Liver (tissue), 9 donors: ENCODE data around the gene USP25. TPM values are rescaled to one million over a fixed set of nuclear protein-coding genes. Genes with fewer than 3 reads are reported as not detected.

Experiments used
- DNase-seq: peaks from one replicate; pipeline ENCODE4 v3.0.0-alpha.2; 2017; ENCODE audit warnings: low spot score
- H3K27ac ChIP-seq, 2 donors: one replicate each; pipeline ENCODE4 v1.7.0; 2013; ENCODE audit warnings: inconsistent platforms in 2 of 2, low read length in 2 of 2, control low read depth in 1 of 2, low read depth in 1 of 2, mild to moderate bottlenecking in 1 of 2
- H3K27me3 ChIP-seq, 4 donors: one replicate each; pipeline versions ENCODE4 v1.6.1 to v1.7.0; 2013; ENCODE audit warnings: low read length in 3 of 4, inconsistent platforms in 1 of 4, mild to moderate bottlenecking in 1 of 4, moderate library complexity in 1 of 4; ENCODE audit not compliant: control insufficient read depth in 4 of 4, insufficient read depth in 4 of 4
- H3K36me3 ChIP-seq, 4 donors: one replicate each; pipeline versions ENCODE4 v1.6.1 to v1.7.0; 2013; ENCODE audit warnings: low read length in 3 of 4, mild to moderate bottlenecking in 3 of 4, low read depth in 1 of 4, moderate library complexity in 1 of 4; ENCODE audit not compliant: control insufficient read depth in 4 of 4, insufficient read depth in 3 of 4
- H3K4me1 ChIP-seq, 4 donors: one replicate each; pipeline versions ENCODE4 v1.6.1 to v1.7.0; 2013; ENCODE audit warnings: low read length in 3 of 4, mild to moderate bottlenecking in 3 of 4, moderate library complexity in 1 of 4; ENCODE audit not compliant: control insufficient read depth in 4 of 4, insufficient read depth in 4 of 4
- H3K4me3 ChIP-seq, 3 donors: one replicate each; pipeline versions ENCODE4 v1.6.1 to v1.7.0; 2013; ENCODE audit warnings: low read length in 3 of 3, control low read depth in 1 of 3, low read depth in 1 of 3, mild to moderate bottlenecking in 1 of 3
- H3K9ac ChIP-seq, 2 donors: one replicate each; pipeline ENCODE4 v1.7.0; 2013; ENCODE audit warnings: low read length in 2 of 2, mild to moderate bottlenecking in 2 of 2, moderate library complexity in 2 of 2, control low read depth in 1 of 2, low read depth in 1 of 2
- H3K9me3 ChIP-seq, 4 donors: one replicate each; pipeline versions ENCODE4 v1.6.1 to v1.7.0; 2013; ENCODE audit warnings: low read length in 3 of 4; ENCODE audit not compliant: control insufficient read depth in 4 of 4
- ATF3 ChIP-seq: IDR thresholded peaks from 2 replicates; pipeline ENCODE4 v1.6.1; 2016; ENCODE audit warnings: antibody characterized with exemption
- EGR1 ChIP-seq, 2 donors: IDR thresholded peaks; 2 replicates each; pipeline ENCODE4 v1.6.1; 2016 to 2018; ENCODE audit warnings: antibody characterized with exemption in 2 of 2, low read depth in 2 of 2
- FOXA1 ChIP-seq: IDR thresholded peaks from 2 replicates; pipeline ENCODE4 v1.6.1; 2016; ENCODE audit warnings: antibody characterized with exemption
- GABPA ChIP-seq, 2 donors: IDR thresholded peaks in 1 of 2; conservative IDR thresholded peaks in 1 of 2; 2 replicates each; pipeline ENCODE4 v1.6.1; 2016; ENCODE audit warnings: antibody characterized with exemption in 2 of 2, mild to moderate bottlenecking in 1 of 2, moderate library complexity in 1 of 2
- HNF4A ChIP-seq, 2 donors: conservative IDR thresholded peaks; 2 replicates each; pipeline ENCODE4 v1.6.1; 2016; ENCODE audit warnings: antibody characterized with exemption in 2 of 2, mild to moderate bottlenecking in 2 of 2
- HNF4G ChIP-seq: IDR thresholded peaks from 2 replicates; pipeline ENCODE4 v1.6.1; 2016; ENCODE audit warnings: antibody characterized with exemption
- JUND ChIP-seq, 2 donors: IDR thresholded peaks; 2 replicates each; pipeline ENCODE4 v1.6.1; 2016; ENCODE audit warnings: antibody characterized with exemption in 2 of 2
- NR2F2 ChIP-seq: IDR thresholded peaks from 2 replicates; pipeline ENCODE4 v1.6.1; 2016; ENCODE audit warnings: antibody characterized with exemption
- RAD21 ChIP-seq, 2 donors: IDR thresholded peaks; 2 replicates each; pipeline ENCODE4 v1.6.1; 2016; ENCODE audit warnings: antibody characterized with exemption in 2 of 2, mild to moderate bottlenecking in 2 of 2
- RXRA ChIP-seq, 2 donors: IDR thresholded peaks; 2 replicates each; pipeline ENCODE4 v1.6.1; 2017 to 2018; ENCODE audit warnings: antibody characterized with exemption in 2 of 2, mild to moderate bottlenecking in 1 of 2
- YY1 ChIP-seq: IDR thresholded peaks from 2 replicates; pipeline ENCODE4 v1.6.1; 2016; ENCODE audit warnings: antibody characterized with exemption, mild to moderate bottlenecking
- ZBTB33 ChIP-seq: IDR thresholded peaks from 2 replicates; pipeline ENCODE4 v1.6.1; 2016; ENCODE audit warnings: antibody characterized with exemption
- WGBS: extraction: QIAGEN DNeasy Blood & Tissue Kit; methylation state at CpG from one replicate; pipeline ENCODE4 v1.1.7; 2013; 5-methylcytosine and 5-hydroxymethylcytosine counted together
- polyA plus RNA-seq, 2 donors: library from polyadenylated mRNA; stranded (reverse) in 1 of 2; unstranded in 1 of 2; fragments of 200-250 nt in 1 of 2; fragments of >200 nt in 1 of 2; fragmentation: Nextera tagmentation in 1 of 2; extraction: Ambion mirVana in 1 of 2; gene quantifications; one replicate each; pipeline versions ENCODE4 v1.2.1 to v1.2.3, GENCODE V29; 2013 to 2015
- total RNA-seq, 2 donors: library from RNA; depleted of rRNA; stranded (reverse); fragments of >200 nt; gene quantifications; one replicate each; pipeline ENCODE4 v1.2.3, GENCODE V29; 2014
- TF ChIP-seq, protein P1 (sequence below): IDR thresholded peaks from 2 replicates; pipeline ENCODE4 v1.6.1; 2016; ENCODE audit warnings: antibody characterized with exemption, mild to moderate bottlenecking
- TF ChIP-seq, protein P2 (sequence below): IDR thresholded peaks from 2 replicates; pipeline ENCODE4 v1.6.1; 2016; ENCODE audit warnings: antibody characterized with exemption
- donor health status: healthy.
- donor health status: healthy.
- donor health status: healthy.
- donor health status: healthy.
- donor health status: healthy.

USP25 gene
- total and polyA plus RNA-seq, 4 donors: 6.0 to 26.7 (median 15.3) TPM

DNA sequence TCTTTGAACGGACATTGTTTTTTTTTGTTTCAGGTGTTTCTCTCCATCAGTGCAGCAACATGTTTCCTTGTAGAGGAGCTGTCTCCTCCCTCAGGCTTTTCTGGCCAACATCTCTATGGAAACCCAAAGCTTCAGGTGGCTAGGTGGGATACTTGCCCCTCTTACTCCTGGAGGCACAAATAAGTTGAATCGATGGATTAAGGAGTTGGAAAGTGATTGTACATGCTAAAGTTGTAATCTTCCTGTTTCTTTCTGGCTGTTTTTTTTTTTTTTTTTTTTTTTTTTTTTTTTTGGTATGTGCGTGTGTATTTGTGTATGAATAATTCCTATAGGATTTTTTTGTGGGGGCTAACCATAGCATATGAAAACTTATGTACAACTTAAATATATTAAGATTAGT lies 10.6 kb downstream of the USP25 start:
- no peaks in the 10 kb centered on the region for H3K36me3 ChIP-seq
- no peak overlapping the region for H3K27ac ChIP-seq
- 92% methylated on average over 3 of the region's 3 CpGs for WGBS
- no peak overlapping the region for H3K4me3 ChIP-seq
- no peak for DNase-seq
- no peaks in the 10 kb centered on the region for H3K9me3 ChIP-seq
- H3K4me1 ChIP-seq: peaks cover 8 to 18% (median 14%) of the 10 kb centered on the region in 4 donors
- TF ChIP-seq ZBTB33 (no peak), ATF3 (no peak), RAD21 (IDR thresholded peaks at IDR 0.05) (no peak), EGR1 (IDR thresholded peaks at IDR 0.05; ENCODE audit: low read depth in 2 of 2) (no peak), NR2F2 (no peak), HNF4G (no peak), GABPA (IDR thresholded peaks at IDR 0.05 in 1 of 2, conservative IDR thresholded peaks at IDR 0.05 in 1 of 2) (no peak), RXRA (IDR thresholded peaks at IDR 0.05) (no peak), FOXA1 (no peak)
- TF ChIP-seq, protein P1, sequence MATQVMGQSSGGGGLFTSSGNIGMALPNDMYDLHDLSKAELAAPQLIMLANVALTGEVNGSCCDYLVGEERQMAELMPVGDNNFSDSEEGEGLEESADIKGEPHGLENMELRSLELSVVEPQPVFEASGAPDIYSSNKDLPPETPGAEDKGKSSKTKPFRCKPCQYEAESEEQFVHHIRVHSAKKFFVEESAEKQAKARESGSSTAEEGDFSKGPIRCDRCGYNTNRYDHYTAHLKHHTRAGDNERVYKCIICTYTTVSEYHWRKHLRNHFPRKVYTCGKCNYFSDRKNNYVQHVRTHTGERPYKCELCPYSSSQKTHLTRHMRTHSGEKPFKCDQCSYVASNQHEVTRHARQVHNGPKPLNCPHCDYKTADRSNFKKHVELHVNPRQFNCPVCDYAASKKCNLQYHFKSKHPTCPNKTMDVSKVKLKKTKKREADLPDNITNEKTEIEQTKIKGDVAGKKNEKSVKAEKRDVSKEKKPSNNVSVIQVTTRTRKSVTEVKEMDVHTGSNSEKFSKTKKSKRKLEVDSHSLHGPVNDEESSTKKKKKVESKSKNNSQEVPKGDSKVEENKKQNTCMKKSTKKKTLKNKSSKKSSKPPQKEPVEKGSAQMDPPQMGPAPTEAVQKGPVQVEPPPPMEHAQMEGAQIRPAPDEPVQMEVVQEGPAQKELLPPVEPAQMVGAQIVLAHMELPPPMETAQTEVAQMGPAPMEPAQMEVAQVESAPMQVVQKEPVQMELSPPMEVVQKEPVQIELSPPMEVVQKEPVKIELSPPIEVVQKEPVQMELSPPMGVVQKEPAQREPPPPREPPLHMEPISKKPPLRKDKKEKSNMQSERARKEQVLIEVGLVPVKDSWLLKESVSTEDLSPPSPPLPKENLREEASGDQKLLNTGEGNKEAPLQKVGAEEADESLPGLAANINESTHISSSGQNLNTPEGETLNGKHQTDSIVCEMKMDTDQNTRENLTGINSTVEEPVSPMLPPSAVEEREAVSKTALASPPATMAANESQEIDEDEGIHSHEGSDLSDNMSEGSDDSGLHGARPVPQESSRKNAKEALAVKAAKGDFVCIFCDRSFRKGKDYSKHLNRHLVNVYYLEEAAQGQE: no peak
- TF ChIP-seq, protein P2, sequence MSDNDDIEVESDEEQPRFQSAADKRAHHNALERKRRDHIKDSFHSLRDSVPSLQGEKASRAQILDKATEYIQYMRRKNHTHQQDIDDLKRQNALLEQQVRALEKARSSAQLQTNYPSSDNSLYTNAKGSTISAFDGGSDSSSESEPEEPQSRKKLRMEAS: no peak
- H3K9ac ChIP-seq: no peak overlapping the region
- no peaks in the 10 kb centered on the region for H3K27me3 ChIP-seq

GRCh38 chr21:15741510-15741909 lies 11.7 kb downstream of the USP25 start:
- H3K4me3 ChIP-seq: no peak overlapping the region
- no peak for TF ChIP-seq JUND (IDR thresholded peaks at IDR 0.05)
- no peak for TF ChIP-seq FOXA1
- no peak for TF ChIP-seq RXRA (IDR thresholded peaks at IDR 0.05)
- peak in 1 of 2 donors; percentile 18 for TF ChIP-seq HNF4A (conservative IDR thresholded peaks at IDR 0.05)
- TF ChIP-seq YY1: no peak
- no peaks in the 10 kb centered on the region for H3K27me3 ChIP-seq
- DNase-seq: no peak
- H3K4me1 ChIP-seq: peaks cover 8 to 11% (median 10%) of the 10 kb centered on the region in 4 donors
- H3K9me3 ChIP-seq: no peaks in the 10 kb centered on the region
- no peak overlapping the region for H3K9ac ChIP-seq
- 67% methylated on average over 1 of the region's 1 CpG for WGBS
- no peak overlapping the region for H3K27ac ChIP-seq
- no peaks in the 10 kb centered on the region for H3K36me3 ChIP-seq
